GM18909 (cell line): ENCODE data around the gene MAGI2.

ENCODE experiments used
- ATAC-seq: cut with Tn5 transposase; IDR thresholded peaks from one replicate; pipeline ENCODE4 v1.9.1; 2021; ENCODE audit warnings: mild to moderate bottlenecking; ENCODE audit not compliant: unreplicated experiment, poor library complexity

MAGI2 gene

DNA sequence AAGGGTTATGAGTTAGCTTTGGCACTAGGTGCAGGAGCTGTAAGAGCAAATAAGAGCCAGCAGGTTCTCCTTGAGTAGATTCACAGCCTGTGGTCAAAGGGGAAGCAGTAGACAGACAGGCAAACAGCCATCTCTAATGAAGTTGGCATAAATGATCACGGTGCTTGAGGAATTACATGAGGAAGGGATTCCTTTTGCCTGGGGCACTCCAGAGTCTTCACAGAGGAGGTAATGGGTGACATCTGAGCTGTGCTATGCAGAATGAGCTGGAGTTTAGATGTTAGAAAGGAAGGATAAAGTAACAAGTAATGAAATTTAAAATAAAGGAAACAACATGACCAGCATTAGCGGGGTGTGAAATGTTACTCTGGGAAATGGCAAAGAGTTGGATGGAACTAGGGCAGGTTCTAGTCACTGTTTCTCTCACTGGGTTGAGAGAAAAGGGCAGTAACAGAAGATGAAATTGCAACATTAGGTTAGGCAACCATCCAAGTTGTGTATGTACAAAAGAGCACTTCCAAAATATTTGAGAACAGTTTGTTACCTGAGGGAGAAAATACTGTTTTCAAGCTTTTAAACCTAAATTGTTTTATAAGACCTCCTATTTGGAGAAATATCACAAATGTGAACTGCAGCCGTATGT lies 1041.1 kb downstream of the MAGI2 start:
- ATAC-seq: no peak

DNA sequence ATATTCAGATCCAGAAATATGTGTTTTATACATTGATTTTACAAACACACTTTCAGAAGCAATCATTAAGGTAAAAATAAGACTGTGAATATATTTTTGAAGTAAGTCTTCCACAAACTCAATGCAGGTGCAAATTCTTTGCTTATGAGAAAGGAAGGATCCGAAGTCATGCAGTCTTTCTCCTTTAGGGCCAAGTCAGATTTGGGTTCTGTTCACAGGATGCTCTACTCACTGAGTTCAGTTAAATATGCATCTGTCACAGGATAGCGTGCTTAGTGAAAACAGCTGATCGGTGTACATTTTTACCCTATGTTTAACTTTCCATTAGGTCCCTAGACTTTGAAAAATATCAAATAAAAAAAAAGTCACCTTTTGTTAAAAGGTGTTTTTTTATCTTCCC lies 1046.4 kb downstream of the MAGI2 start:
- no peak for ATAC-seq

DNA sequence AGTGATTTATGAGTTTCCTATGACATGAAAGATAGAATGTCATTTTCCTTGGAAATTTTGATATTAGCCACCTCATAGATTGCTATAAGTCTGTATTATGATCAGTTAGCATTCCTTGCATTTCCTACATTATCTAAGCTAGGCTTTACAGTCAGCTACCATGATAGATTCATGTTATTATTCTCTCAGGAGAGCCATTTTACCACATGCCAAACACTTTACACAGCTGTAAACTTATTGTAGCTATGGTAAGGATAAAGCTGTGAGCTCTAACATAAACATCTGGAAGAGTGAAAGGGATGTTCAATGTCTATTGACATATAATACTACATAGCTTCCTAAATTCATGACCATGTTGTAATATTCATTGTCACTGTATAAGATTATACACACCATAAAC lies 1046.9 kb downstream of the MAGI2 start:
- ATAC-seq: no peak

GRCh38 chr7:78402096-78402495 lies 1051.4 kb downstream of the MAGI2 start:
- ATAC-seq: no peak

- no peak for ATAC-seq
These were observed 1053.4 kb downstream of the MAGI2 start for GRCh38 chr7:78400038-78400437.

- ATAC-seq: no peak
These were observed 1054.3 kb downstream of the MAGI2 start for GRCh38 chr7:78399033-78399769.

DNA sequence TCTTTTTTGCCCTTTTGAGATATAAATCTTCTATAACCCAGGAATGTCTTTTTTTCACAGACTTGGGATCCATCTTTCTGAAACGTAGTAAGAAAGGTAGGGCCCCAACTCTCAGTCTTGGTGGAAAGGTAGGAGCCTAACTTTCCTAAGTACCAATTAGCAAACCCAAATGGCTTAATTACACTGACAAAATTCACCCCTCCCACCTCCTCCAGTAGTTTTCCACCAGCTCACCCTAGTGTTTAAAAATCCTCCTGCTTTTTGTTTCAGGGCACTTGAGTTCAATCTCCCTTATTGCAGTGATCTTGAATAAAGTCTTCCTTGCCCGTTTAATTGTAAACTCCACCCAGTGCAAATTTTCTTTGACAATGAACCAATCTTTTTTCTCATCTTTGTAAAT lies 1054.9 kb downstream of the MAGI2 start:
- ATAC-seq: no peak

- ATAC-seq: no peak
These were observed 1055.4 kb downstream of the MAGI2 start for GRCh38 chr7:78398081-78398480.

DNA sequence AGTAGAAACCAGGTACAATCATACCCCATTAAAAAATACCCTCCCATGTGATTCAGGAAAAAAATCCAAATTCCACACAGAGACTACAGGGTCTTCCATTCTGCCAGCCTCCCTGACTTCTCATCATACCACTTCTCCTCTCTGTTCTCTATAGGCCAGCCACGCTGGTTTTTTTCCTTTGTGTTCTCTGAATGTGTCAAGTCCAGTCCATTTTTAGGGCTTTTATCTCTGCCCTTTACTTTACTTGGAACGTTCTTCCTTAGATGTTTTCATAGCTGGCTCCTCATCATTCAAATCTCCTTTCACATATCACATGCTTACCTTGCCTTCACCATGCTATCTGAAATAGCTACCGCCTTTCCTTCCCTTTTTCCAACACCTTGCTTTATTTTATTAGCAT lies 1057.3 kb downstream of the MAGI2 start:
- ATAC-seq: no peak

GRCh38 chr7:78395298-78396036 lies 1058.0 kb downstream of the MAGI2 start:
- no peak for ATAC-seq

GRCh38 chr7:78389022-78389421 lies 1064.4 kb downstream of the MAGI2 start:
- no peak for ATAC-seq

- no peak for ATAC-seq
These were observed 1066.9 kb downstream of the MAGI2 start for GRCh38 chr7:78386520-78386919.

- no peak for ATAC-seq
These were observed 1070.2 kb downstream of the MAGI2 start for GRCh38 chr7:78383096-78383880.

DNA sequence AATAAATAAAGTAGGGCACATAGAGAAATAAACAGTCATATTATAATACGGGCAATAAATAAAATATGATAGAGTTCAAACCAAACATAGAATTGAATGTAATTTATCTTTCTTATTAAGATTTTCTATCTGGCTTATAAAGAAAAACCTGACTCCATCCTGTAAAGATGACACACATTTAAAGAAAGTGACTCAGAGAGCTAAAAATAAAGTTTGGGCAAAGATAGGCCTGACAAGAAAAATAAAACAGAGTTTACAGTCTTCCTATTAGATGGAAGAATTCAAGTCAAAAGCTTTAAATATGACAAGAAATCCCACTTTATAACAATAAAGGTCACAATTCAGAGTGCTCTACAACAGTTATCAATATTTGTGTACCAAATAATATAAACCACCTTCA lies 1074.3 kb downstream of the MAGI2 start:
- no peak for ATAC-seq

GRCh38 chr7:78377532-78377931 lies 1075.9 kb downstream of the MAGI2 start:
- ATAC-seq: no peak

GRCh38 chr7:78370936-78371335 lies 1082.5 kb downstream of the MAGI2 start:
- no peak for ATAC-seq

- ATAC-seq: no peak
These were observed 1084.7 kb downstream of the MAGI2 start for GRCh38 chr7:78368771-78369170.

DNA sequence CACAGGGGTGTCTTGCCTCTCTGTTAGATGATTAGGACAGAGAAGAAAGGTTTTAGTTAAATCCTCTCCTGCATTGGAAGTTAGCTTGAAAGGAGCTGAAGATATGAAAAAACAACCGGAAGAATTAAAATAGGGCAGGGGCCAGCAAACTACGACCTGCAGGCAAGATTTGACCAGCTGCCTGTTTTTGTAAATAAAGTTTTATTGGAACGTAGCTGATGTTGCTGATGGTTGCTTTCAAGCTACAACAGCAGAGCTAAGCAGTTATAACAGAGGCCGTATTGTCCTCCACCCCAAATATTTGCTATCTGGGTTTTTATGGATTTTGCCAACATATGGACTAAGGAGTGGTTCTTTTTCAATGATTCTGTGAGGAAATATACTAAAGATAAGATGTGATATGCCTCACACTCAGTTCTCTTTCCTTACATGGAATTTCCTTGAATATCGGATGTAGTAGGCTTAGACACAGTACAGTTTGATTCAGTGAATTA lies 1086.1 kb downstream of the MAGI2 start:
- no peak for ATAC-seq

DNA sequence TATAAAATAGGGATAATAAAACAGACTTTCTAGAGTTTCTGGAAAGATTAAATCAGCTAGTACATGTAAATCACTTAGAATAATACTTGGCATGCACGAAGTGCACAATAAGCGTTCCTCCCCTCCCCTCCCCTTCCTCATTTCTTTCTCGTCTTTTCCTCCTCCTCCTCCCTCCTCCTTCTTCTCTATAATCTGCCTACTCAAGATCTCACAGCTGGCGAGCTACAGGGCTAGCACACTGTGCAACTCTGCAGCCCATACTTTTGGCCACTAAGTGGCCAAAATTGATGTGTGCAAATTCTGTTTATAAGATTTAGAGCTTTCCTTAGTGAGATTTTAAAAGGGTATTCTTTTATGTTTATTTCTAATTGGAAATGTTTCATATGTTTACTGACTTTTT lies 1089.6 kb downstream of the MAGI2 start:
- no peak for ATAC-seq

DNA sequence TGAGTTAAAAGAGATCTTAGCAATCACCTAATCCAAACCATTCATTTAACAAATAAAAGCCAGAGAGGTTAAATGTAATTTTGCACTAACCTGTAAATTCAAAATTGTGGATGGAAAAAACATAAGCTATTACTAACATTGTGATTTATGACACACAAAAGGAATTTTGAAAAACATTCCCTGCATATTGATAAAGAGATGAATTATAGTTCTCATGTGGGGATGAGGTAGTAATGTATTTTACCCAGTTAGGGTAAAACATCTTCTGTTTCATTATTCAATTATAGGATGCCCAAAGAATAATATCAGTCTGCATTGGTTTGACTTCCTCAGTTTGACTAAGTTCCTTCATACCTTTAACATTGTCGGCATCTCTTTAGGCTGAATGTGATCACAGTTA lies 1093.6 kb downstream of the MAGI2 start:
- no peak for ATAC-seq

DNA sequence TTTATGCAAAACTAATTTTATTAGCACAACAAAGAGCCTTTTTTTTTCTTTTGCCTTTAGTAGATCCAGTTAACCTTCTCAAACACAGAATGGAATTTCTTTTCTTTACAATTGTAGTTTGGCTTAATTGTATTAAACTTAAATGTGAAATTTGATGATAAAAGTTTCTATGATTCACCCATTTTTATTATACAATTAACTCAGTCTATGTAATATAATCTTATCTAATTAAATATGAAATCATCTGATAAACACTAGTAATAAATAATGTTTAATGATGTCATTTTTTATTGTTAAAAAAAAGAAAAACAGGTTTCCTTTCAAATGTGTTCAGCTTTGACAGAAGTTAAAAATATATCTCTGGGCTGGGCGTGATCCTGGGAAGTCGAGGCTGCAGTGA lies 1095.8 kb downstream of the MAGI2 start:
- no peak for ATAC-seq
